Thymus (tissue), 11 donors: ENCODE data around the gene RETSAT. TPM values are rescaled to one million over a fixed set of nuclear protein-coding genes. Genes with fewer than 3 reads are reported as not detected.

Source experiments
- DNase-seq, 9 donors: peaks; one replicate each; pipeline ENCODE4 v3.0.0-alpha.2; 2013; ENCODE audit warnings: low spot score in 9 of 9, low read depth in 6 of 9, missing footprints in 1 of 9
- H3K27ac ChIP-seq, 2 donors: one replicate each; pipeline ENCODE4 v1.5.1; 2013; ENCODE audit warnings: control low read depth in 1 of 2, low read depth in 1 of 2, low read length in 1 of 2, mild to moderate bottlenecking in 1 of 2, moderate library complexity in 1 of 2
- H3K27me3 ChIP-seq, 2 donors: one replicate each; pipeline ENCODE4 v1.5.1; 2013; ENCODE audit warnings: low read length in 1 of 2; ENCODE audit not compliant: control insufficient read depth in 2 of 2, insufficient read depth in 1 of 2
- H3K36me3 ChIP-seq, 2 donors: one replicate each; pipeline ENCODE4 v1.5.1; 2013; ENCODE audit warnings: low read length in 1 of 2, mild to moderate bottlenecking in 1 of 2, moderate library complexity in 1 of 2; ENCODE audit not compliant: control insufficient read depth in 2 of 2, insufficient read depth in 2 of 2
- H3K4me1 ChIP-seq, 2 donors: one replicate each; pipeline ENCODE4 v1.5.1; 2013; ENCODE audit warnings: low read length in 2 of 2; ENCODE audit not compliant: control insufficient read depth in 2 of 2, insufficient read depth in 2 of 2
- H3K4me3 ChIP-seq, 2 donors: one replicate each; pipeline ENCODE4 v1.5.1; 2013; ENCODE audit warnings: low read length in 2 of 2, control low read depth in 1 of 2, mild to moderate bottlenecking in 1 of 2
- H3K9me3 ChIP-seq, 2 donors: one replicate each; pipeline ENCODE4 v1.5.1; 2013; ENCODE audit warnings: low read length in 1 of 2, mild to moderate bottlenecking in 1 of 2; ENCODE audit not compliant: control insufficient read depth in 2 of 2, insufficient read depth in 1 of 2
- WGBS: extraction: QIAGEN DNeasy Blood & Tissue Kit; methylation state at CpG from one replicate; pipeline ENCODE4 v1.1.7; 2013; 5-methylcytosine and 5-hydroxymethylcytosine counted together
- polyA plus RNA-seq: library from polyadenylated mRNA; stranded (reverse); fragments of 200-250 nt; gene quantifications from one replicate; pipeline ENCODE4 v1.2.3, GENCODE V29; 2013
- total RNA-seq: library from RNA; stranded (reverse); fragments of 120-200 nt; gene quantifications from one replicate; pipeline ENCODE4 v1.2.4, GENCODE V29; 2013
- donor health status: healthy.

The RETSAT gene
- total and polyA plus RNA-seq, 2 donors, result 9.9 to 12.8 TPM

GRCh38 chr2:85308896-85309555 lies 45.3 kb downstream of the RETSAT start:
- Histone ChIP-seq H3K27me3 (no peaks in the 10 kb centered on the region), H3K27ac (peak overlapping the region in 1 of 2 donors; percentile 1), H3K4me1 (peaks cover 11 to 16% of the 10 kb centered on the region in 2 donors), H3K9me3 (no peaks in the 10 kb centered on the region), H3K36me3 (peaks cover 5 to 7% of the 10 kb centered on the region in 2 donors), H3K4me3 (no peak overlapping the region)
- no peak for DNase-seq
- WGBS, result 62% methylated on average over 15 of the region's 15 CpGs

- Histone ChIP-seq H3K27me3 (peaks cover 0 to 2% of the 10 kb centered on the region in 2 donors), H3K4me1 (peaks cover 11 to 16% of the 10 kb centered on the region in 2 donors), H3K4me3 (no peak overlapping the region), H3K9me3 (no peaks in the 10 kb centered on the region), H3K27ac (no peak overlapping the region), H3K36me3 (peaks cover under 1% of the 10 kb centered on the region in 2 donors)
- 96% methylated on average over 6 of the region's 6 CpGs for WGBS
- DNase-seq, result no peak
Observed at GRCh38 chr2:85308201-85308600, 46.1 kb downstream of the RETSAT start.

GRCh38 chr2:85307527-85307897 lies 46.8 kb downstream of the RETSAT start:
- WGBS, result 87% methylated on average over 9 of the region's 9 CpGs
- DNase-seq, result no peak
- H3K27ac ChIP-seq, result no peak overlapping the region
- H3K4me1 ChIP-seq, result peaks cover 11 to 16% of the 10 kb centered on the region in 2 donors
- H3K27me3 ChIP-seq, result peaks cover 0 to 2% of the 10 kb centered on the region in 2 donors
- no peaks in the 10 kb centered on the region for H3K9me3 ChIP-seq
- H3K4me3 ChIP-seq, result no peak overlapping the region
- H3K36me3 ChIP-seq, result no peaks in the 10 kb centered on the region

- H3K4me1 ChIP-seq, result peaks cover under 1 to 2% of the 10 kb centered on the region in 2 donors
- no peaks in the 10 kb centered on the region for H3K9me3 ChIP-seq
- no peak overlapping the region for H3K27ac ChIP-seq
- peaks cover 0 to 2% of the 10 kb centered on the region in 2 donors for H3K27me3 ChIP-seq
- no peak for DNase-seq
- H3K36me3 ChIP-seq, result no peaks in the 10 kb centered on the region
- 89% methylated on average over 28 of the region's 28 CpGs for WGBS
- no peak overlapping the region for H3K4me3 ChIP-seq
Observed at GRCh38 chr2:85303780-85304531, 50.4 kb downstream of the RETSAT start.

GRCh38 chr2:85302121-85302520 lies 52.2 kb downstream of the RETSAT start:
- no peak overlapping the region for H3K27ac ChIP-seq
- H3K9me3 ChIP-seq, result no peaks in the 10 kb centered on the region
- WGBS, result 93% methylated on average over 6 of the region's 6 CpGs
- H3K4me1 ChIP-seq, result no peaks in the 10 kb centered on the region
- H3K27me3 ChIP-seq, result peaks cover 0 to 4% of the 10 kb centered on the region in 2 donors
- DNase-seq, result no peak
- no peaks in the 10 kb centered on the region for H3K36me3 ChIP-seq
- H3K4me3 ChIP-seq, result no peak overlapping the region

Other genes starting within 250 kb of the RETSAT start
- gene TCF7L1, start 221.1 kb downstream of the RETSAT start, total RNA-seq, result 0.90 TPM
- gene TCF7L1, start 221.1 kb downstream of the RETSAT start, polyA plus RNA-seq, result 6.6 TPM
- 27.4 TPM for gene TGOLN2, start 26.5 kb downstream of the RETSAT start, total RNA-seq
- 33.4 TPM for gene TGOLN2, start 26.5 kb downstream of the RETSAT start, polyA plus RNA-seq
- gene ELMOD3, start 241 bp upstream of the RETSAT start, total RNA-seq, result 10.0 TPM
- gene ELMOD3, start 241 bp upstream of the RETSAT start, polyA plus RNA-seq, result 21.7 TPM
- 190 TPM for gene CAPG, start 55.8 kb upstream of the RETSAT start, total RNA-seq
- gene CAPG, start 55.8 kb upstream of the RETSAT start, polyA plus RNA-seq, result 118 TPM
- 0.33 TPM for gene SH2D6, start 64.2 kb upstream of the RETSAT start, total RNA-seq
- 0.55 TPM for gene SH2D6, start 64.2 kb upstream of the RETSAT start, polyA plus RNA-seq
- 78.4 TPM for gene MAT2A, start 184.6 kb upstream of the RETSAT start, total RNA-seq
- 98.0 TPM for gene MAT2A, start 184.6 kb upstream of the RETSAT start, polyA plus RNA-seq
- gene GGCX, start 207.0 kb upstream of the RETSAT start, total RNA-seq, result 16.5 TPM
- 17.8 TPM for gene GGCX, start 207.0 kb upstream of the RETSAT start, polyA plus RNA-seq
- 133 TPM for gene VAMP8, start 223.1 kb upstream of the RETSAT start, total RNA-seq
- gene VAMP8, start 223.1 kb upstream of the RETSAT start, polyA plus RNA-seq, result 433 TPM
- 19.0 TPM for gene VAMP5, start 229.9 kb upstream of the RETSAT start, total RNA-seq
- gene VAMP5, start 229.9 kb upstream of the RETSAT start, polyA plus RNA-seq, result 93.2 TPM
- gene RNF181, start 241.2 kb upstream of the RETSAT start, total RNA-seq, result 180 TPM
- 162 TPM for gene RNF181, start 241.2 kb upstream of the RETSAT start, polyA plus RNA-seq
- gene TMEM150A, start 248.2 kb upstream of the RETSAT start, total RNA-seq, result 2.3 TPM
- 15.9 TPM for gene TMEM150A, start 248.2 kb upstream of the RETSAT start, polyA plus RNA-seq